ENCODE results near the gene ANKRA2. TPM values are rescaled to one million over a fixed set of nuclear protein-coding genes. Genes with fewer than 3 reads are reported as not detected.

ANKRA2 gene
- total and polyA plus RNA-seq, 10 of the 15 experiments (the other 5 are each of a cell fraction or from before 2014, with no cell fraction given): 12.3 to 47.1 (median 21.9) TPM

DNA sequence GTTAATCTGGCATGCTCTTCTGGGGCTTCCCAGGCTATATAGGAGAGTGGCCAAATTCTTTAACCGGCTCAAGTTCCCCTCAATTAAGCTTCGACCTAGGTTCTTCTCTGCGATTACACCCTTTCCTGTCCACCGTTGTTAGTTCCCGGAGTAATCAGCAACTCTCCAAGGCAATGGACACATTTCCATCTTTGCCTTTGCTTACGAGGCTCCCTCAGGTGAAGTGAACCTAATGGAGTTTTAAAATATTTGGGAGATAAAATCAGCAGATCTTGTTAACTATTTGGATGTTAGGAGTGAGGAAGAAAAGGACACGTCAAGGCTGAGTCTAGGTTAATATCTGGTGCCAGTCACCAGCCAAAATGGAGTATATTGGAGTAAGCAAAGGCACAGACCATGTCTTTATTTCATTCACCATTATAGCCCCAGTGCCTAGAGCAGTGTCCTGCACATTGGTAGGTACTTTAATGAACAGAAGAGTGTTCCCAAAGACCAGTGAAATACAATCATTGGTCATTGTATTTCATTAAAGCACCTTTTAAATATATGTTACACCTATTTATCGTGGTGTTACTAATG lies 619 bp upstream of the ANKRA2 start (continued):
- TF ChIP-seq GATAD2B (conservative IDR thresholded peaks at IDR 0.05; ENCODE audit: low read depth) (no peak), TAF1 (IDR thresholded peaks at IDR 0.05; ENCODE audit: borderline replicate concordance, low read depth, low read length) (no peak), MTA2 (IDR thresholded peaks at IDR 0.05; ENCODE audit: low read depth) (no peak), KDM1A (IDR thresholded peaks at IDR 0.05; ENCODE audit: borderline replicate concordance) (no peak)
- TF ChIP-seq, protein P1, sequence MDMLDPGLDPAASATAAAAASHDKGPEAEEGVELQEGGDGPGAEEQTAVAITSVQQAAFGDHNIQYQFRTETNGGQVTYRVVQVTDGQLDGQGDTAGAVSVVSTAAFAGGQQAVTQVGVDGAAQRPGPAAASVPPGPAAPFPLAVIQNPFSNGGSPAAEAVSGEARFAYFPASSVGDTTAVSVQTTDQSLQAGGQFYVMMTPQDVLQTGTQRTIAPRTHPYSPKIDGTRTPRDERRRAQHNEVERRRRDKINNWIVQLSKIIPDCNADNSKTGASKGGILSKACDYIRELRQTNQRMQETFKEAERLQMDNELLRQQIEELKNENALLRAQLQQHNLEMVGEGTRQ (IDR thresholded peaks at IDR 0.05; ENCODE audit: borderline replicate concordance, low read depth, low read length): no peak
- TF ChIP-seq, protein P2, sequence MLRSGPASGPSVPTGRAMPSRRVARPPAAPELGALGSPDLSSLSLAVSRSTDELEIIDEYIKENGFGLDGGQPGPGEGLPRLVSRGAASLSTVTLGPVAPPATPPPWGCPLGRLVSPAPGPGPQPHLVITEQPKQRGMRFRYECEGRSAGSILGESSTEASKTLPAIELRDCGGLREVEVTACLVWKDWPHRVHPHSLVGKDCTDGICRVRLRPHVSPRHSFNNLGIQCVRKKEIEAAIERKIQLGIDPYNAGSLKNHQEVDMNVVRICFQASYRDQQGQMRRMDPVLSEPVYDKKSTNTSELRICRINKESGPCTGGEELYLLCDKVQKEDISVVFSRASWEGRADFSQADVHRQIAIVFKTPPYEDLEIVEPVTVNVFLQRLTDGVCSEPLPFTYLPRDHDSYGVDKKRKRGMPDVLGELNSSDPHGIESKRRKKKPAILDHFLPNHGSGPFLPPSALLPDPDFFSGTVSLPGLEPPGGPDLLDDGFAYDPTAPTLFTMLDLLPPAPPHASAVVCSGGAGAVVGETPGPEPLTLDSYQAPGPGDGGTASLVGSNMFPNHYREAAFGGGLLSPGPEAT (IDR thresholded peaks at IDR 0.05; ENCODE audit: low read depth): peak; percentile 11; the same call in 1 of the 2 replicates

DNA sequence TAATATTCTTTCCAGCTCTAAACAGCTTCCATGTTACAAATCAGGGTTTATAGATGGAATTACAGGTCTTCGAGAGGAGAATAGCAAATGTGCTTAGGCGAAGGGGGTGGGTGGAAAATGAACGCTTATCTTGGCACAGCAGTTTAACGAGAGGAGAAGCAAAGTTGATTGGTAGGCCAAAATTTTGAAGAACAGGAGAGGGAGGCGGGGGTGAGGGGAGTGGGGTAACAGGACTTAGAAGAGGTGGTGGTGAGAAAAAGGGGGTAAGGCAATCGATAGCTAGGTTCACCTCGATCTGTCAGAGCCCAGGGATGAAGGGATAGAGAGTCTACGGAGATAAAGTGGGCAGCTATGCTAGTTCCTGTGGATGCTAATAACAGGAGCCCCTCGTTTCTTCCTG lies 764 bp downstream of the ANKRA2 start:
- DNase-seq (ENCODE audit: low read depth, low spot score) (no peak), FAIRE-seq (no peak), ATAC-seq (peak; percentile 16)
- Histone ChIP-seq H3K4me3 (peak overlapping the region; percentile 90), H3K4me1 (ENCODE audit: control insufficient read depth, insufficient read depth, low read length) (no peaks in the 10 kb centered on the region), H3K9ac (ENCODE audit: control insufficient read depth, insufficient read depth, low read length) (peak overlapping the region; percentile 89), H4K20me1 (ENCODE audit: control insufficient read depth, insufficient read depth) (no peaks in the 10 kb centered on the region), H3K79me2 (ENCODE audit: control insufficient read depth, insufficient read depth, low read length) (peaks cover 48% of the 10 kb centered on the region), H3K27me3 (replicated peaks in 1 of 2; ENCODE audit: control insufficient read depth in 2 of 2, insufficient read depth in 2 of 2, low read length in 1 of 2) (no peaks in the 10 kb centered on the region), H3K4me2 (ENCODE audit: control insufficient read depth, insufficient read depth) (peak overlapping the region; percentile 87), H3K9me3 (replicated peaks; ENCODE audit: control insufficient read depth, insufficient read depth, low read length) (no peaks in the 10 kb centered on the region), H2AFZ (ENCODE audit: control insufficient read depth, low read depth, low read length) (peak overlapping the region; percentile 77), H3K36me3 (ENCODE audit: control insufficient read depth in 2 of 2, insufficient read depth in 2 of 2, low read length in 1 of 2) (no peaks in the 10 kb centered on the region), H3K27ac (ENCODE audit: control insufficient read depth, insufficient read depth) (peak overlapping the region; percentile 86)
- POLR2A ChIA-PET: interaction anchor here (0.7 to 1.4 kb wide), 3 partner anchors 8 to 68 kb away, joined by 3 read pairs; no protein-coding TSS in a partner anchor
- intact Hi-C loops (cut with micrococcal nuclease; ENCODE audit: unreplicated experiment): no loop called here
- RAD21 ChIA-PET (ENCODE audit: unreplicated experiment): interaction anchor here (0.6 to 1.6 kb wide), 5 partner anchors 26 to 334 kb away, joined by 3 to 6 read pairs (median 3); no protein-coding TSS in a partner anchor
- TF ChIP-seq CBX3 (IDR thresholded peaks at IDR 0.05; ENCODE audit: borderline replicate concordance, low read depth): no peak
- no peak for TF ChIP-seq NFXL1 (IDR thresholded peaks at IDR 0.05; ENCODE audit: borderline replicate concordance)
- TF ChIP-seq, protein P3, sequence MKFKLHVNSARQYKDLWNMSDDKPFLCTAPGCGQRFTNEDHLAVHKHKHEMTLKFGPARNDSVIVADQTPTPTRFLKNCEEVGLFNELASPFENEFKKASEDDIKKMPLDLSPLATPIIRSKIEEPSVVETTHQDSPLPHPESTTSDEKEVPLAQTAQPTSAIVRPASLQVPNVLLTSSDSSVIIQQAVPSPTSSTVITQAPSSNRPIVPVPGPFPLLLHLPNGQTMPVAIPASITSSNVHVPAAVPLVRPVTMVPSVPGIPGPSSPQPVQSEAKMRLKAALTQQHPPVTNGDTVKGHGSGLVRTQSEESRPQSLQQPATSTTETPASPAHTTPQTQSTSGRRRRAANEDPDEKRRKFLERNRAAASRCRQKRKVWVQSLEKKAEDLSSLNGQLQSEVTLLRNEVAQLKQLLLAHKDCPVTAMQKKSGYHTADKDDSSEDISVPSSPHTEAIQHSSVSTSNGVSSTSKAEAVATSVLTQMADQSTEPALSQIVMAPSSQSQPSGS (IDR thresholded peaks at IDR 0.05; ENCODE audit: low read length): no peak
- TF ChIP-seq STAT1 (conservative IDR thresholded peaks at IDR 0.05): no peak
- no peak for TF ChIP-seq SUZ12 (IDR thresholded peaks at IDR 0.05; ENCODE audit: unreplicated experiment)
- no peak for TF ChIP-seq EED (IDR thresholded peaks at IDR 0.05; ENCODE audit: low read depth)
- TF ChIP-seq HCFC1 (IDR thresholded peaks at IDR 0.05; ENCODE audit: low read length): no peak
- TF ChIP-seq, protein P4, sequence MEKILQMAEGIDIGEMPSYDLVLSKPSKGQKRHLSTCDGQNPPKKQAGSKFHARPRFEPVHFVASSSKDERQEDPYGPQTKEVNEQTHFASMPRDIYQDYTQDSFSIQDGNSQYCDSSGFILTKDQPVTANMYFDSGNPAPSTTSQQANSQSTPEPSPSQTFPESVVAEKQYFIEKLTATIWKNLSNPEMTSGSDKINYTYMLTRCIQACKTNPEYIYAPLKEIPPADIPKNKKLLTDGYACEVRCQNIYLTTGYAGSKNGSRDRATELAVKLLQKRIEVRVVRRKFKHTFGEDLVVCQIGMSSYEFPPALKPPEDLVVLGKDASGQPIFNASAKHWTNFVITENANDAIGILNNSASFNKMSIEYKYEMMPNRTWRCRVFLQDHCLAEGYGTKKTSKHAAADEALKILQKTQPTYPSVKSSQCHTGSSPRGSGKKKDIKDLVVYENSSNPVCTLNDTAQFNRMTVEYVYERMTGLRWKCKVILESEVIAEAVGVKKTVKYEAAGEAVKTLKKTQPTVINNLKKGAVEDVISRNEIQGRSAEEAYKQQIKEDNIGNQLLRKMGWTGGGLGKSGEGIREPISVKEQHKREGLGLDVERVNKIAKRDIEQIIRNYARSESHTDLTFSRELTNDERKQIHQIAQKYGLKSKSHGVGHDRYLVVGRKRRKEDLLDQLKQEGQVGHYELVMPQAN (conservative IDR thresholded peaks at IDR 0.05): no peak
- TF ChIP-seq KAT2A (conservative IDR thresholded peaks at IDR 0.05; ENCODE audit: control insufficient read depth, low read depth, low read length): no peak
- TF ChIP-seq, protein P5, sequence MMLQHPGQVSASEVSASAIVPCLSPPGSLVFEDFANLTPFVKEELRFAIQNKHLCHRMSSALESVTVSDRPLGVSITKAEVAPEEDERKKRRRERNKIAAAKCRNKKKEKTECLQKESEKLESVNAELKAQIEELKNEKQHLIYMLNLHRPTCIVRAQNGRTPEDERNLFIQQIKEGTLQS (IDR thresholded peaks at IDR 0.05; ENCODE audit: borderline replicate concordance, extremely low read depth, low read depth, low read length): no peak
- TF ChIP-seq ZSCAN29 (IDR thresholded peaks at IDR 0.05): no peak
- SMC1A ChIA-PET (ENCODE audit: uncharacterized antibody, unreplicated experiment): interaction anchor here (0.9 to 3.0 kb wide), 7 partner anchors 25 to 228 kb away, joined by 3 to 19 read pairs (median 6); no protein-coding TSS in a partner anchor
- CTCF ChIA-PET: interaction anchor here (0.6 to 2.3 kb wide), 11 partner anchors 10 to 1947 kb away, joined by 3 to 15 read pairs (median 3); no protein-coding TSS in a partner anchor
- BruUV-seq (replicated peaks): no TSS peak
- under 1% methylated on average over 9 of the region's 9 CpGs for WGBS (ENCODE audit: insufficient coverage, insufficient replicate concordance, low lambda C conversion rate, missing lambda C conversion rate)
- in situ Hi-C loops (cut with MboI): no loop called here
